Measurements from ENCODE around the gene CPPED1. TPM values are rescaled to one million over a fixed set of nuclear protein-coding genes. Genes with fewer than 3 reads are reported as not detected.

CPPED1 gene
- total and polyA plus RNA-seq, 10 of the 15 experiments (the other 5 are each of a cell fraction or from before 2014, with no cell fraction given): 7.1 to 39.0 (median 16.0) TPM

DNA sequence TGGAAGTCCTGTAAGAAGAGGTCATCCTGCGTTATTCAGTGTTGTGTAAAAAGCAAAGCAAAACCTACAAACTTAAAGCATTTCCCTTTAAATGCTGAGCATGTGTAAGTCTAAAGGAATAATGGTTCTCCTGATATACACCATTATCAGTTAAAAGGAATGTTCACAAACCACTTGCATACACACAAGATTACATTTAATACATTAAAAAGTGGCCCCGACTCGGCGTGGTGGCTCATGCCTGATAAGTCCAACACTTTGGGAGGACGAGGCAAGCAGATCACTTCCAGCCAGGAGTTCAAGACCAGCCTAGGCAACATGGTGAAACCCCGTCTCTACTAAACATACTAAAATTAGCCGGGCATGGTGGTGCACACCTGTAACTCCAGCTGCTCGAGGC is 30.5 kb downstream of the CPPED1 start:
- POLR2A ChIA-PET: no interaction called here

More for the DNA sequence above, 30.5 kb downstream of the CPPED1 start:
- intact Hi-C loops (cut with micrococcal nuclease; ENCODE audit: unreplicated experiment) (no loop called here), in situ Hi-C loops (cut with MboI) (no loop called here)
- peaks cover 2 to 4% of the 10 kb centered on the region in 2 experiments; a peak in 2 of 4 replicates for H3K36me3 ChIP-seq (ENCODE audit: control insufficient read depth in 2 of 2, insufficient read depth in 2 of 2, low read length in 1 of 2)
- no peak for ATAC-seq
- RAD21 ChIA-PET (ENCODE audit: unreplicated experiment): no interaction called here
- no peaks in the 10 kb centered on the region; the same call in 2 of the 3 replicates for H3K9me3 ChIP-seq (replicated peaks; ENCODE audit: control insufficient read depth, insufficient read depth, low read length)
- no peak overlapping the region for H2AFZ ChIP-seq (ENCODE audit: control insufficient read depth, low read depth, low read length)
- H4K20me1 ChIP-seq (ENCODE audit: control insufficient read depth, insufficient read depth): no peaks in the 10 kb centered on the region
- SMC1A ChIA-PET (ENCODE audit: uncharacterized antibody, unreplicated experiment): interaction anchor here (1.3 kb wide), 1 partner anchor 12 kb away, joined by 3 read pairs; no protein-coding TSS in a partner anchor
- H3K4me1 ChIP-seq (ENCODE audit: control insufficient read depth, insufficient read depth, low read length): no peaks in the 10 kb centered on the region
- TF ChIP-seq, protein P1, sequence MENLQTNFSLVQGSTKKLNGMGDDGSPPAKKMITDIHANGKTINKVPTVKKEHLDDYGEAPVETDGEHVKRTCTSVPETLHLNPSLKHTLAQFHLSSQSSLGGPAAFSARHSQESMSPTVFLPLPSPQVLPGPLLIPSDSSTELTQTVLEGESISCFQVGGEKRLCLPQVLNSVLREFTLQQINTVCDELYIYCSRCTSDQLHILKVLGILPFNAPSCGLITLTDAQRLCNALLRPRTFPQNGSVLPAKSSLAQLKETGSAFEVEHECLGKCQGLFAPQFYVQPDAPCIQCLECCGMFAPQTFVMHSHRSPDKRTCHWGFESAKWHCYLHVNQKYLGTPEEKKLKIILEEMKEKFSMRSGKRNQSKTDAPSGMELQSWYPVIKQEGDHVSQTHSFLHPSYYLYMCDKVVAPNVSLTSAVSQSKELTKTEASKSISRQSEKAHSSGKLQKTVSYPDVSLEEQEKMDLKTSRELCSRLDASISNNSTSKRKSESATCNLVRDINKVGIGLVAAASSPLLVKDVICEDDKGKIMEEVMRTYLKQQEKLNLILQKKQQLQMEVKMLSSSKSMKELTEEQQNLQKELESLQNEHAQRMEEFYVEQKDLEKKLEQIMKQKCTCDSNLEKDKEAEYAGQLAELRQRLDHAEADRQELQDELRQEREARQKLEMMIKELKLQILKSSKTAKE (IDR thresholded peaks at IDR 0.05; ENCODE audit: low read depth, poor library complexity, severe bottlenecking): no peak
- no peak for TF ChIP-seq RFX5 (IDR thresholded peaks at IDR 0.05; ENCODE audit: low read depth, low read length)
- no peak for TF ChIP-seq HDGF (IDR thresholded peaks at IDR 0.05)
- no peak for TF ChIP-seq FOS (IDR thresholded peaks at IDR 0.05; ENCODE audit: borderline replicate concordance, extremely low read depth, insufficient read length)
- TF ChIP-seq MEF2B (IDR thresholded peaks at IDR 0.05; ENCODE audit: partially characterized antibody, poor library complexity, severe bottlenecking): no peak
- TF ChIP-seq, protein P2, sequence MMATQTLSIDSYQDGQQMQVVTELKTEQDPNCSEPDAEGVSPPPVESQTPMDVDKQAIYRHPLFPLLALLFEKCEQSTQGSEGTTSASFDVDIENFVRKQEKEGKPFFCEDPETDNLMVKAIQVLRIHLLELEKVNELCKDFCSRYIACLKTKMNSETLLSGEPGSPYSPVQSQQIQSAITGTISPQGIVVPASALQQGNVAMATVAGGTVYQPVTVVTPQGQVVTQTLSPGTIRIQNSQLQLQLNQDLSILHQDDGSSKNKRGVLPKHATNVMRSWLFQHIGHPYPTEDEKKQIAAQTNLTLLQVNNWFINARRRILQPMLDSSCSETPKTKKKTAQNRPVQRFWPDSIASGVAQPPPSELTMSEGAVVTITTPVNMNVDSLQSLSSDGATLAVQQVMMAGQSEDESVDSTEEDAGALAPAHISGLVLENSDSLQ (IDR thresholded peaks at IDR 0.05): no peak
- no peak for TF ChIP-seq MTA3 (IDR thresholded peaks at IDR 0.05; ENCODE audit: borderline replicate concordance, low read length)
- TF ChIP-seq ETV6 (conservative IDR thresholded peaks at IDR 0.05 in 1 of 2, IDR thresholded peaks at IDR 0.05 in 1 of 2; ENCODE audit: borderline replicate concordance in 1 of 2, low read depth in 1 of 2): no peak
- TF ChIP-seq, protein P3, sequence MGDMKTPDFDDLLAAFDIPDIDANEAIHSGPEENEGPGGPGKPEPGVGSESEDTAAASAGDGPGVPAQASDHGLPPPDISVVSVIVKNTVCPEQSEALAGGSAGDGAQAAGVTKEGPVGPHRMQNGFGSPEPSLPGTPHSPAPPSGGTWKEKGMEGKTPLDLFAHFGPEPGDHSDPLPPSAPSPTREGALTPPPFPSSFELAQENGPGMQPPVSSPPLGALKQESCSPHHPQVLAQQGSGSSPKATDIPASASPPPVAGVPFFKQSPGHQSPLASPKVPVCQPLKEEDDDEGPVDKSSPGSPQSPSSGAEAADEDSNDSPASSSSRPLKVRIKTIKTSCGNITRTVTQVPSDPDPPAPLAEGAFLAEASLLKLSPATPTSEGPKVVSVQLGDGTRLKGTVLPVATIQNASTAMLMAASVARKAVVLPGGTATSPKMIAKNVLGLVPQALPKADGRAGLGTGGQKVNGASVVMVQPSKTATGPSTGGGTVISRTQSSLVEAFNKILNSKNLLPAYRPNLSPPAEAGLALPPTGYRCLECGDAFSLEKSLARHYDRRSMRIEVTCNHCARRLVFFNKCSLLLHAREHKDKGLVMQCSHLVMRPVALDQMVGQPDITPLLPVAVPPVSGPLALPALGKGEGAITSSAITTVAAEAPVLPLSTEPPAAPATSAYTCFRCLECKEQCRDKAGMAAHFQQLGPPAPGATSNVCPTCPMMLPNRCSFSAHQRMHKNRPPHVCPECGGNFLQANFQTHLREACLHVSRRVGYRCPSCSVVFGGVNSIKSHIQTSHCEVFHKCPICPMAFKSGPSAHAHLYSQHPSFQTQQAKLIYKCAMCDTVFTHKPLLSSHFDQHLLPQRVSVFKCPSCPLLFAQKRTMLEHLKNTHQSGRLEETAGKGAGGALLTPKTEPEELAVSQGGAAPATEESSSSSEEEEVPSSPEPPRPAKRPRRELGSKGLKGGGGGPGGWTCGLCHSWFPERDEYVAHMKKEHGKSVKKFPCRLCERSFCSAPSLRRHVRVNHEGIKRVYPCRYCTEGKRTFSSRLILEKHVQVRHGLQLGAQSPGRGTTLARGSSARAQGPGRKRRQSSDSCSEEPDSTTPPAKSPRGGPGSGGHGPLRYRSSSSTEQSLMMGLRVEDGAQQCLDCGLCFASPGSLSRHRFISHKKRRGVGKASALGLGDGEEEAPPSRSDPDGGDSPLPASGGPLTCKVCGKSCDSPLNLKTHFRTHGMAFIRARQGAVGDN (IDR thresholded peaks at IDR 0.05): no peak
- TF ChIP-seq, protein P4, sequence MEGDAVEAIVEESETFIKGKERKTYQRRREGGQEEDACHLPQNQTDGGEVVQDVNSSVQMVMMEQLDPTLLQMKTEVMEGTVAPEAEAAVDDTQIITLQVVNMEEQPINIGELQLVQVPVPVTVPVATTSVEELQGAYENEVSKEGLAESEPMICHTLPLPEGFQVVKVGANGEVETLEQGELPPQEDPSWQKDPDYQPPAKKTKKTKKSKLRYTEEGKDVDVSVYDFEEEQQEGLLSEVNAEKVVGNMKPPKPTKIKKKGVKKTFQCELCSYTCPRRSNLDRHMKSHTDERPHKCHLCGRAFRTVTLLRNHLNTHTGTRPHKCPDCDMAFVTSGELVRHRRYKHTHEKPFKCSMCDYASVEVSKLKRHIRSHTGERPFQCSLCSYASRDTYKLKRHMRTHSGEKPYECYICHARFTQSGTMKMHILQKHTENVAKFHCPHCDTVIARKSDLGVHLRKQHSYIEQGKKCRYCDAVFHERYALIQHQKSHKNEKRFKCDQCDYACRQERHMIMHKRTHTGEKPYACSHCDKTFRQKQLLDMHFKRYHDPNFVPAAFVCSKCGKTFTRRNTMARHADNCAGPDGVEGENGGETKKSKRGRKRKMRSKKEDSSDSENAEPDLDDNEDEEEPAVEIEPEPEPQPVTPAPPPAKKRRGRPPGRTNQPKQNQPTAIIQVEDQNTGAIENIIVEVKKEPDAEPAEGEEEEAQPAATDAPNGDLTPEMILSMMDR (IDR thresholded peaks at IDR 0.05 in 2 of 3, conservative IDR thresholded peaks at IDR 0.05 in 1 of 3; ENCODE audit: control insufficient read depth in 2 of 3, extremely low read depth in 1 of 3, insufficient read depth in 1 of 3, low read depth in 3 of 3, low read length in 3 of 3): no peak
- no peak for TF ChIP-seq EP300 (IDR thresholded peaks at IDR 0.05; ENCODE audit: borderline replicate concordance in 1 of 2, control insufficient read depth in 1 of 2, low read depth in 2 of 2, low read length in 2 of 2)
- no peak for TF ChIP-seq SREBF2 (IDR thresholded peaks at IDR 0.05; ENCODE audit: low read length)
- TF ChIP-seq TBL1XR1 (IDR thresholded peaks at IDR 0.05; ENCODE audit: low read depth, low read length): no peak
- no peak for TF ChIP-seq ASH2L (IDR thresholded peaks at IDR 0.05; ENCODE audit: borderline replicate concordance, low read depth)
- TF ChIP-seq BRCA1 (IDR thresholded peaks at IDR 0.05; ENCODE audit: low read depth, low read length): no peak
- no peak overlapping the region for H3K9ac ChIP-seq (ENCODE audit: control insufficient read depth, insufficient read depth, low read length)
- no peak for FAIRE-seq
- H3K27ac ChIP-seq (ENCODE audit: control insufficient read depth, insufficient read depth): no peak overlapping the region
- DNase-seq (ENCODE audit: low read depth, low spot score): no peak
- no TSS peak for BruUV-seq (replicated peaks)
- H3K79me2 ChIP-seq (ENCODE audit: control insufficient read depth, insufficient read depth, low read length): no peaks in the 10 kb centered on the region
- CTCF ChIA-PET: interaction anchor here (1.1 kb wide), 1 partner anchor 200 kb away, joined by 4 read pairs; no protein-coding TSS in a partner anchor
- no peaks in the 10 kb centered on the region for H3K27me3 ChIP-seq (replicated peaks in 1 of 2; ENCODE audit: control insufficient read depth in 2 of 2, insufficient read depth in 2 of 2, low read length in 1 of 2)
- no peak overlapping the region for H3K4me3 ChIP-seq
- 92% methylated on average over 8 of the region's 8 CpGs for WGBS (ENCODE audit: insufficient coverage, insufficient replicate concordance, low lambda C conversion rate, missing lambda C conversion rate)
- H3K4me2 ChIP-seq (ENCODE audit: control insufficient read depth, insufficient read depth): no peak overlapping the region
